Esophagus muscularis mucosa (tissue), 3 donors: ENCODE data around the gene TTC24.

ENCODE experiments used
- CTCF ChIP-seq, 3 experiments: fragments of 200-600 bp in 2 of 3; fragments of 450-650 bp in 1 of 3; sonication (generic) in 2 of 3; IDR thresholded peaks; one replicate each; pipeline ENCODE4 v1.5.1; 2017 to 2019; ENCODE audit warnings: antibody characterized with exemption in 3 of 3, mild to moderate bottlenecking in 2 of 3, moderate library complexity in 1 of 3
- EP300 ChIP-seq: sonication (generic); formaldehyde crosslinking; IDR thresholded peaks from one replicate; pipeline ENCODE4 v1.6.1; 2017; ENCODE audit warnings: antibody characterized with exemption

GRCh38 chr1:156582388-156583017, 3.0 kb downstream of the TTC24 start:
- no peak for TF ChIP-seq EP300
- TF ChIP-seq CTCF (IDR thresholded peaks at IDR 0.05) = no peak
